Measurements from ENCODE around the gene C21orf58.

The C21orf58 gene

DNA sequence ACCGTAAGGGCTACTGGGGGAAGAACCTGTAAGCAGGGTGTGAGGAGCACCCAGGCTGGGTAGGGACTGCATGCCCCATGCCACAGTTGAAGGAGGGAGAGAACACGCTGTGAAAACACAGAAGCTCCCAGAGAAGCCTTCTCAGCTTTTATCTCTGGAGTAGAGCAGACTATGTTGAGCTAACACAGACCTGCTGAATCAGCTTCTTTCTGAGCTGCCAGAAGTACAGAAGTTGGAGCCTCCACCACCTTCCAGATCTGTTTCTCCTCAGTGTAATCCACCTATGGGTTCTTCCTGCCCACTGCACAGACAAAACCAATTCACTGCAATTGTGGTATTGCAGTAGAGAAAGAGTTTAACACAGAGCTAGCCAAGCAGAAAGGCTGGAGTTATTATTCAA, 32.1 kb downstream of the C21orf58 start:
- DNase-seq = no peak

DNA sequence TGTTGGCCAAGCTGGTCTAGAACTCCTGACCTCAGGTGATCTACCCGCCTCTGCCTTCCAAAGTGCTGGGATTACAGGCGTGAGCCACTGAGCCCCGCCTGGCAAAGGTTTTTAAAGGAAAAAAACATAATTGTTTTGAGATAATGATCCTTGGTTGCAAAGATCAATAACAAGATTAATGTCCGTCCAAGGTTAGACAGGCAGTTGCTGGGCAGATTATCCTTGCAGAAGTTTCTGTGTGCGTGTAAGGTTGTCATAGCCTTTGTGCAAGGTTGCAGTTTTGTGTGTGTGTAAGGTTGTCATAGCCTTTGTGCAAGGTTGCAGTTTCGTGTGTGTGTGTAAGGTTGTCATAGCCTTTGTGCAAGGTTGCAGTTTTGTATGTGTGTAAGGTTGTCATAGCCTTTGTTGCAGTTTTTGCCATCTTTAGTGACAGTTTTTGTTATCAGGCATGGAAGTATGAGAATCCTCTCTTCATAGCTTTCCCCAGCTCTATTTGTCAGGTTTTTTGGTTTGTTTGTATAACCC, 34.0 kb downstream of the C21orf58 start:
- no peak for DNase-seq

DNA sequence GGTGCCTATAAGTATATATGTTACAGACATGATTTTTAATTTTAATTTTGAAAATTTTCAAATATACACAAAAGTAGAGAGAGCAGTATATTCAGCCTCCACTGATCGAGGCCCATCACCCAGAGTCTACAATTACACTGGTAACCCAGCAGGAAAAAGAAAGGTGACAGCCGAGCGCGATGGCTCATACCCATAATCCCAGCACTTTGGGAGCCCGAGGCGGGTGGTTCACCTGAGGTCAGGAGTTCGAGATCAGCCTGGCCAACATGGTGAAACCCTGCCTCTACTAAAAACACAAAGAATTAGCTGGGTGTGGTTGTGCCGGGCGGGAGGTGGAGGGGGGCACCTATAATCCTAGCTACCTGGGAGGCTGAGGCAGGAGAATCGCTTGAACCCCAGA, 36.1 kb downstream of the C21orf58 start:
- no peak for DNase-seq

- no peak for DNase-seq
Observed at GRCh38 chr21:46286648-46287002, 37.0 kb downstream of the C21orf58 start.

- DNase-seq = peak; percentile 57
Observed at GRCh38 chr21:46285761-46286647, 37.7 kb downstream of the C21orf58 start, which contains the start of gene YBEY. Gene YBEY (plus strand): TSS chr21:46286342. CDS start chr21:46286914, 572 bp downstream.

DNA sequence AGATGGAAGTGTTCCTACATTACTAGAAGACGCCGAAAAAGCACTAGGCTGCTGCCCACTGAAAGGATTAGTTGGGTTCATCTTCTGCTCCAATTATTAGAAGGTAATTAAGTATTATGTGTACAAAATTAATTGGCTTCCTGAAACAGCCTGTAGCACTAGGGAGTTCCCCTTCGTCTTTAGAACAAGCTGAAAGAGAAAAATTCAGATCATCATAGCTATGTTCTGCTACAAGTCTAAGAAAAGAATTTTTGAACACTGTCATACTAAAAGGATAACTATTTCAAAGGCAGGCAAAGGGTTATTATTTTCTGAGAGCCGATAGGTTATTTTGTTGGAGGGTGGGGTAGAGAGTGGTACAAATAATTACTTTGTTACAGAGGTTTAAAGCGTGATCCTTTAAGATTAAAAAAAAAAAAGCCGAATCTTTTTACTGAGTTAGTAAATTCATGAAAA, 38.4 kb downstream of the C21orf58 start, which contains the start of gene MCM3AP:
TSS of gene MCM3AP (minus strand) at position 406 of the 456 bp plus-strand sequence. CDS start at position 81, 325 bp downstream.
- DNase-seq = no peak

DNA sequence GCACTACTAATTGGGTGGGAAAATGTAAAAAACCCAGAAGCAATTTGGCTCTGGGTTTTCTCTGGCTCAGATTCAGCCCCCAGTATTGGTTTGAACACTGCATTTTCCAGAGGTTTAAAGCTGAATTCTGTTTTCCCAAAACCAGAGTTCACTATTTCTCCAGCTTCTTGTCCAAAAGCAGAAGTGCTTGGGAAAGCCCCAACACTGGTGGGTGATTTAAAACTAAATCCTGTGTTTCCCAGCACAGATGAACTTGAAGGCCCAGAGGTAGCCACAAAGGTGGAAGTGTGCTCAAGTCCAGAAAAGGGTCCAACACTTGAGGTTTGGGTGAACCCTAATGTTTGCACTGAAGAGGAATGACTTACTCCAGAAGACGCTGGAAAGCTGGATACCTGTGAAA, 38.9 kb downstream of the C21orf58 start:
- no peak for DNase-seq

DNA sequence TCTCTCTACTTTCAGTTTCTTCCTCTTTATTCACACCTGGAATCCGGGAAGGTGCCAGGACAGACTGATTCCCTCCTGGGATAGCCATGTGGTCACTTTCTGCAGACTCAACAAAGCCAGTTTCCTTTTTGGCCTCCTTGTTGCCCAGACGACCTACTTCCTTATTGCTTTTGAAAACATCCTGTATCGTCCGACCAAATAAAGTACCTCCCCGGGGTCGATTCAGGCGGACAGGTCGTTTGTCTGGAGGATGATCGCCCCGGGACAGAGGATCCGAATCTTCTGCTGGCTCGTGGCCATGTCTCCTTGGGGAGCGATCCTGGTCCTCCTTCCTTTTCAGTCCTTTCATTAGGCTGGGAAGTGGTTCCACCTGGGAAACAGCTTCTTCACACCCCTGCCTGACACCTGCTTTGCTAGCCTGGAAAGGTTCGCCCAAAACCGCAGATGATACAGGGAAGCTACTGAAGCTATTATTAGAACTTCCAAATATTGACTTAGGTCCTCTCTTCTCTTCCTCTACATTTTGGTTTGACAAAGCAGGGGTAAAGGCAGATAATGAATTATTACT, 39.5 kb downstream of the C21orf58 start:
- no peak for DNase-seq

GRCh38 chr21:46274797-46275390, 48.8 kb downstream of the C21orf58 start:
- no peak for DNase-seq

DNA sequence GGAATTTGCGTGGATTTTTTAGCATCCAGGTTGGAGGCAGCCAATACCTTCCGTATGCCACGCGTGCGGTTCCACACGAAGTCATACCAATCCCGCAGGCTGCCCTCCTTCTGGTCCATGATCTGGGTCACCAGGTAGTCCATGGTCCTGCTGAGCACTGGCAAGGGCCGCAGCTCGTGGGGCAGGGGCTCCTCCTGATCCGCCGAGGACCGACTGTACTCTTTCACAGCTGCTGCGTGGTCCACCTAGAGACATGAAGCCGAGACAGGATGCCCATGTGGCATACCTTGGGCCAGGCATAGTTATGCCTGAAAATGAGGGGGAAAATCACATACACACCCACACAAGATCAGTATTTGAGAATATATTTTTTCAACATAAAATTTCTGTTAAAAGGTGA, 50.3 kb downstream of the C21orf58 start:
- no peak for DNase-seq

- no peak for DNase-seq
Observed at GRCh38 chr21:46269466-46269865, 54.2 kb downstream of the C21orf58 start.

GRCh38 chr21:46268371-46268770, 55.3 kb downstream of the C21orf58 start:
- no peak for DNase-seq

DNA sequence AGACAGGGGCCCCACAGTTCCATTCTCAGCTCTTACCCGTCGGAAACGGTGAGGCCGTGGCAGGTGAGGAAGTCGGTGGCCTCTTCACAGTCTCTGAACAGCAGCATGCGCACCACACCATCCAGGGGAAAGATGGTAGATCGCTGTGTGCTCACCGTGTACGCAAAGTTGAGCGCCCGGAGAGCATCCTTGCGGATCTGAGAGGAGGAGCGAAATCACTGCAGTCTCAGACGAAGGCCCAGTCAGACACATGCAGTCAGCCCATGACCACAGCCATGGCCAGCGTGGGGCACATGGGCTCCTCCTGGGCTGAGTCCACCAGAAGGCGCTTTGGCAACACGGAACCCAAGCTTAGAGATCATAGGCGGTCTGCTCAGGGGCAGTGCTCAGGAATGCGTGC, 56.7 kb downstream of the C21orf58 start:
- DNase-seq = no peak

DNA sequence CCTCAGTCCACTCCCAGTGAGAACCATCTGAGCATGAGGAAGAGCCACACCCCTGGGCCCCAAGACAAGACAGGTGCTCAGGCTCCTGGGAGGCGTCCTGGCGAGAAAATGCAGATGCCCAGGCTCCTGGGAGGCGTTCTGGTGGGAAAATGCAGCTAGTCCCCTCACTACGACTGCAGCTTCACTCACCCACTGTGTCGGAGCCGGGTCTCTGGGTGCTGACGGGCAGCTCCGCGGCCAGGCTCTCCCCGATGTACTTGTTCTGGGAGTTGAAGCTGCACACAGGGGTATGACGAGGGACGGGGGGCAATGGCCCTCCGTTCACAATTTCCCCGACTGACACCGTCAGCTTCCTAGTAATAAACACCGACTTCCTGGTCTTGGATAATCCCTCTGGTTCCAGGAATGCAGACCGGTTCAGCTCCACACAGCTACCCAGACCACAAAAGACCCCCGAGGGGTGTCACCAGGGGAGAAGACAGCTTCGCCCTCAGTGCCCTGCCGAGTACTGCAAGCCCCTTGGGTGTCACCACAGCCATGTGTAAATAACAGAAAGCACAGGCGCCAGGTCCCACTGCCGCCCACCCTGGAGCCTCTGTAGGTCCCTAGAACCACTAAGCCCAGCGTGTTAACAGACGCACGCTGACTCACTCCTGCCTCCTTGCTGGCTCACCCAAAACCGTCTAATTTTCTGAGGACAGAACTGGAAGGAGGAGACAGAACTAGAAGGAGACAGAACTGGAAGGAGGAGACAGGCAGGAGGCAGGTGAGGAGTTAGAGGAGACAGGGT, 57.7 kb downstream of the C21orf58 start:
- no peak for DNase-seq

DNA sequence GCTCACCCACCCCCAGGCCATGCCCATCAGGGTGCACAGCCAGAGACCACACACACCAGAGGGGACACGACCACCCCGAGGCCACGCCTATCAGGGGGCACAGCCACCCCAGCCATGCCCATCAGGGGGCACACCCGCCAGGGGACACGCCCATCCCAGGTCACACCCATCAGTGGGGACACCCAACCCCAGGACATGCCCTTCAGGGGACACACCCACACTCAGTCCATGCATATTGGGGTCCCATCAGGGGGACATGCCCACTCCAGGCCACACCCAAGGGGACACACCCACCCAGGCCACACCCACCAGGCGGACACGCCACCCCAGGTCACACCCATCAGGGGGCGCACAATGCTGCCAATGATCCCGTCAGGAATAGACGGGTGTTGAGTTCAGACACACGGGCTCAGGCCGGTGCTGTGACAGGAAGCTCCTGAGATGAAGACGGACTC, 59.0 kb downstream of the C21orf58 start:
- DNase-seq = no peak

DNA sequence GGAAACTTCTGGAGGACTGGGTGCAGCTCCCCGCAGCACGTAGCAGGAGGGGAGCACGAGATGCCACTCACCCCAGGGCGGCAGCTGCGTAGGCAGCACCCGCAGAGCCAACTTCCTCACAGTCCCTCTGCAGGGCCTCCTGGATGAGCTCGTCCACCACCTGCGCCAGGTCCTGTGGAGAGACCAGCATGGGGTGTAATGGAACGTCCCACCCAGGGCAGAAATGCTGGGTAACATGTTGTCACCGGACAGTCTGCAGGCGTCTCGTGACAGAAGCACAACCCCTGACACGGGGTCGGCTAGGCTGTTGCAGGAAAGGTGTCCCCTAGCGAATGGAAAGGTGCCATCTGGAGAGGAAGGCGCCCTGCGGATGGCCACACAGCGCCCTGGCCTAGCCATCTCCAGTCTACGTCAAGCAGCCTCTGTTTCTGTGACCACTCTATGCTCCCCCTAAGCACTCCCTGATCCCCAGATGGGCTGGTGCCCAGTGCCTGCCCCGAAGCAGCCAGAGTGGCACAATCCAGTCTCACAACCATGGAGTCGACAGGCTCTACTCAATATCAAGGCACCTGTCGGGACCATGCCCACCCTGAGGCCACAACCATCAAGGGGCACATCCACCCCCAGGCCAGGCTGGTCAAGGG, 59.5 kb downstream of the C21orf58 start:
- no peak for DNase-seq

DNA sequence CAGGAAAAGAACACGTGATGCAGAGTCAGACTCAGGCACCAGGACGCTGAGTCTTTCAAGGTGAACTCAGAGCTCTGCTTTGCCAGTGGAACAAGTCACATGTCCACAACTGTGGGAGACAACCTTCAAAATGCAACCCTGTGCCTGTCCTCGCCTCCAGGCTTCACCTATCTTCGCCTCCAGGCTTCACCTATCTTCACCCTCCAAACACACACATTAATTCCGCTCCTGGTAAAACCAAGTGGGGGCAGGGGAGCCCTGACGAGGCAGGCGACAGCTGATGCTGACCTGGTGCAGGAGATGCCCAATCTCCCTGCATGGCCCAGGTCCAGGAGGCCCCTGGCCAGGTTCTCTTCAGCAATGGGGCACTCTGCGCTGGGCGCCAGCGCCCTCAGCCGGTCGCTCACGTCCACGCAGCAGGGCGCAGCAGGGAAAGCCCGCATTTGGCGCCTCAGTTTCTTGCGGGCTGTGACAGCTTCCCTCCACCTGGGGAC, 67.1 kb downstream of the C21orf58 start:
- no peak for DNase-seq

GRCh38 chr21:46255758-46256337, 67.8 kb downstream of the C21orf58 start:
- DNase-seq = no peak

- DNase-seq = no peak
Observed at GRCh38 chr21:46255166-46255565, 68.5 kb downstream of the C21orf58 start.

GRCh38 chr21:46254208-46254975, 69.3 kb downstream of the C21orf58 start:
- no peak for DNase-seq

Measured in NCI-H2081 treated with DMSO at 0.1 percent for 48 hours (cell line).